ENCODE measurements around the gene GADD45G. TPM values are rescaled to one million over a fixed set of nuclear protein-coding genes. Genes with fewer than 3 reads are reported as not detected.

GADD45G gene
- total and polyA plus RNA-seq, 2 of the 8 experiments (the other 6 are each of a cell fraction or from before 2014, with no cell fraction given): 7.0 to 11.4 TPM

- H2BK15ac ChIP-seq (ENCODE audit: low read length): no peak overlapping the region
- no peak for TF ChIP-seq BACH1 (IDR thresholded peaks at IDR 0.05; ENCODE audit: low read length)
- TF ChIP-seq KDM1A (IDR thresholded peaks at IDR 0.05; ENCODE audit: borderline replicate concordance, low read length): no peak
- TF ChIP-seq CTBP2 (IDR thresholded peaks at IDR 0.05; ENCODE audit: borderline replicate concordance, insufficient read depth, insufficient read length, low read length): no peak
- no peak for TF ChIP-seq ZNF274 (IDR thresholded peaks at IDR 0.05; ENCODE audit: borderline replicate concordance, extremely low read depth, low read length)
- no peak for TF ChIP-seq MAX (IDR thresholded peaks at IDR 0.05)
- TF ChIP-seq BRCA1 (IDR thresholded peaks at IDR 0.05; ENCODE audit: low read depth, low read length): no peak
- no peak for TF ChIP-seq EGR1 (IDR thresholded peaks at IDR 0.05; ENCODE audit: borderline replicate concordance, low read depth, low read length)
Measured at GRCh38 chr9:89588271-89588879, 16.4 kb upstream of the GADD45G start.

More at GRCh38 chr9:89588271-89588879, 16.4 kb upstream of the GADD45G start:
- H3K4me3 ChIP-seq (ENCODE audit: extremely low read depth in 1 of 4, insufficient read depth in 2 of 4, low read depth in 3 of 4, low read length in 4 of 4): no peak overlapping the region
- 91% methylated on average over 6 of the region's 6 CpGs; no CpG with 5 or more reads in 1 of the 2 experiments for WGBS, 2 experiments (ENCODE audit: extremely low coverage in 1 of 2, insufficient coverage in 1 of 2, insufficient read length in 1 of 2, insufficient replicate concordance in 2 of 2, low coverage in 1 of 2, low lambda C conversion rate in 2 of 2, missing lambda C conversion rate in 1 of 2)
- no peak overlapping the region for H2BK12ac ChIP-seq (ENCODE audit: low read depth, low read length)
- H2BK120ac ChIP-seq (replicated peaks; ENCODE audit: low read depth, low read length): no peak overlapping the region
- H4K91ac ChIP-seq (replicated peaks; ENCODE audit: insufficient read length, low read length): no peak overlapping the region
- no peak overlapping the region for H2BK20ac ChIP-seq (ENCODE audit: low read length)
- no peak overlapping the region for H3K23ac ChIP-seq (ENCODE audit: insufficient read length)
- FAIRE-seq (no peak), DNase-seq (ENCODE audit: low read depth in 1 of 2, low spot score in 2 of 2) (no peak)
- no peak overlapping the region for H3K14ac ChIP-seq (ENCODE audit: insufficient read length)
- H3K27me3 ChIP-seq (replicated peaks in 1 of 4; ENCODE audit: control insufficient read depth in 3 of 4, extremely low read depth in 1 of 4, insufficient read depth in 3 of 4, low read length in 3 of 4): no peaks in the 10 kb centered on the region
- no peak overlapping the region for H3K27ac ChIP-seq (ENCODE audit: low read depth, low read length)
- no peaks in the 10 kb centered on the region for H3K79me1 ChIP-seq (ENCODE audit: low read depth, low read length)
- H4K8ac ChIP-seq (ENCODE audit: extremely low read depth, insufficient read depth, low read length): no peak overlapping the region
- H3K23me2 ChIP-seq (ENCODE audit: low read depth, low read length): no peaks in the 10 kb centered on the region
- H4K5ac ChIP-seq (ENCODE audit: insufficient read length, low read depth, low read length): no peak overlapping the region
- H3K18ac ChIP-seq (ENCODE audit: extremely low read depth, low read length): no peak overlapping the region
- POLR2A ChIA-PET (ENCODE audit: partially characterized antibody): interaction anchor here (0.7 kb wide), 1 partner anchor 11 kb away, joined by 3 read pairs; no protein-coding TSS in a partner anchor
- CTCF ChIA-PET (ENCODE audit: partially characterized antibody): interaction anchor here (0.7 to 0.9 kb wide), 2 partner anchors 10 to 158 kb away, joined by 3 read pairs; no protein-coding TSS in a partner anchor
- H3K9ac ChIP-seq (replicated peaks in 1 of 4; ENCODE audit: extremely low read depth in 1 of 4, low read depth in 3 of 4, low read length in 3 of 4): no peak overlapping the region
- H3K36me3 ChIP-seq (ENCODE audit: control insufficient read depth in 2 of 4, insufficient read depth in 4 of 4, low read length in 3 of 4): no peaks in the 10 kb centered on the region
- no peak overlapping the region for H3K4me2 ChIP-seq (ENCODE audit: insufficient read depth in 1 of 2, low read depth in 2 of 2, low read length in 2 of 2)
- no peak overlapping the region for H3K4ac ChIP-seq (replicated peaks; ENCODE audit: insufficient read length, low read depth, low read length)
- H2AK5ac ChIP-seq (ENCODE audit: low read depth, low read length): no peak overlapping the region
- no peaks in the 10 kb centered on the region for H4K20me1 ChIP-seq (replicated peaks in 1 of 2; ENCODE audit: control insufficient read depth in 1 of 2, insufficient read depth in 2 of 2, low read length in 2 of 2)
- H3K9me3 ChIP-seq (ENCODE audit: insufficient read depth in 2 of 2, low read depth in 1 of 2, low read length in 1 of 2): no peaks in the 10 kb centered on the region
- no peak overlapping the region for H2AFZ ChIP-seq (ENCODE audit: low read length)
- no peak overlapping the region for H3K56ac ChIP-seq (replicated peaks; ENCODE audit: insufficient read length, low read depth, low read length)
- H2BK5ac ChIP-seq (ENCODE audit: low read depth, low read length): no peak overlapping the region
- peaks cover 3 to 4% (median 4%) of the 10 kb centered on the region in 4 experiments for H3K4me1 ChIP-seq (replicated peaks in 1 of 4; ENCODE audit: control insufficient read depth in 3 of 4, insufficient read depth in 4 of 4, low read length in 3 of 4)
- no peaks in the 10 kb centered on the region for H3K79me2 ChIP-seq (ENCODE audit: control insufficient read depth in 1 of 2, insufficient read depth in 2 of 2, low read length in 2 of 2)
